ENCODE data around the gene FASN. TPM values are rescaled to one million over a fixed set of nuclear protein-coding genes. Genes with fewer than 3 reads are reported as not detected.

Gene FASN
- total and polyA plus RNA-seq, 2 of the 13 experiments (the other 11 are each of a cell fraction or from before 2014, with no cell fraction given), result 51.7 to 101 TPM

- TF ChIP-seq CBFB (CRISPR knock-in tag; IDR thresholded peaks at IDR 0.05), result no peak; the same call in 1 of the 2 replicates
- no peak for TF ChIP-seq TSC22D2 (CRISPR knock-in tag; IDR thresholded peaks at IDR 0.05; ENCODE audit: borderline replicate concordance)
- no peak for TF ChIP-seq STAT6 (CRISPR knock-in tag; IDR thresholded peaks at IDR 0.05; ENCODE audit: borderline replicate concordance)
- TF ChIP-seq NFRKB (IDR thresholded peaks at IDR 0.05), result no peak
- 0 out of 2 replicates have a peak, but pooled peaks have one; percentile 30 for TF ChIP-seq TBX2 (CRISPR knock-in tag; IDR thresholded peaks at IDR 0.05; ENCODE audit: borderline replicate concordance)
- no peak for TF ChIP-seq ZNF121 (CRISPR knock-in tag; IDR thresholded peaks at IDR 0.05)
- no peak for TF ChIP-seq TGIF2 (CRISPR knock-in tag; IDR thresholded peaks at IDR 0.05)
- TF ChIP-seq ZNF441 (CRISPR knock-in tag; IDR thresholded peaks at IDR 0.05; ENCODE audit: borderline replicate concordance), result no peak
- TF ChIP-seq MTF1 (CRISPR knock-in tag; IDR thresholded peaks at IDR 0.05), result no peak
- no peak for TF ChIP-seq NR2F6 (IDR thresholded peaks at IDR 0.05)
- TF ChIP-seq NR2F6 (CRISPR knock-in tag; IDR thresholded peaks at IDR 0.05), result no peak
- no peak for TF ChIP-seq ZKSCAN1 (IDR thresholded peaks at IDR 0.05; ENCODE audit: low read length)
- no peak for TF ChIP-seq THAP11 (CRISPR knock-in tag; IDR thresholded peaks at IDR 0.05)
- no peak for TF ChIP-seq IRX3 (CRISPR knock-in tag; IDR thresholded peaks at IDR 0.05; ENCODE audit: borderline replicate concordance, low read depth)
- TF ChIP-seq ZSCAN21 (CRISPR knock-in tag; IDR thresholded peaks at IDR 0.05; ENCODE audit: borderline replicate concordance), result no peak
- TF ChIP-seq, protein P1, sequence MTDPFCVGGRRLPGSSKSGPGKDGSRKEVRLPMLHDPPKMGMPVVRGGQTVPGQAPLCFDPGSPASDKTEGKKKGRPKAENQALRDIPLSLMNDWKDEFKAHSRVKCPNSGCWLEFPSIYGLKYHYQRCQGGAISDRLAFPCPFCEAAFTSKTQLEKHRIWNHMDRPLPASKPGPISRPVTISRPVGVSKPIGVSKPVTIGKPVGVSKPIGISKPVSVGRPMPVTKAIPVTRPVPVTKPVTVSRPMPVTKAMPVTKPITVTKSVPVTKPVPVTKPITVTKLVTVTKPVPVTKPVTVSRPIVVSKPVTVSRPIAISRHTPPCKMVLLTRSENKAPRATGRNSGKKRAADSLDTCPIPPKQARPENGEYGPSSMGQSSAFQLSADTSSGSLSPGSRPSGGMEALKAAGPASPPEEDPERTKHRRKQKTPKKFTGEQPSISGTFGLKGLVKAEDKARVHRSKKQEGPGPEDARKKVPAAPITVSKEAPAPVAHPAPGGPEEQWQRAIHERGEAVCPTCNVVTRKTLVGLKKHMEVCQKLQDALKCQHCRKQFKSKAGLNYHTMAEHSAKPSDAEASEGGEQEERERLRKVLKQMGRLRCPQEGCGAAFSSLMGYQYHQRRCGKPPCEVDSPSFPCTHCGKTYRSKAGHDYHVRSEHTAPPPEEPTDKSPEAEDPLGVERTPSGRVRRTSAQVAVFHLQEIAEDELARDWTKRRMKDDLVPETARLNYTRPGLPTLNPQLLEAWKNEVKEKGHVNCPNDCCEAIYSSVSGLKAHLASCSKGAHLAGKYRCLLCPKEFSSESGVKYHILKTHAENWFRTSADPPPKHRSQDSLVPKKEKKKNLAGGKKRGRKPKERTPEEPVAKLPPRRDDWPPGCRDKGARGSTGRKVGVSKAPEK (CRISPR knock-in tag; IDR thresholded peaks at IDR 0.05; ENCODE audit: borderline replicate concordance), result peak; percentile 0; the same call in 1 of the 2 replicates
- no peak for TF ChIP-seq ZNF547 (CRISPR knock-in tag; IDR thresholded peaks at IDR 0.05)
- no peak for TF ChIP-seq CCDC6 (CRISPR knock-in tag; IDR thresholded peaks at IDR 0.05)
- TF ChIP-seq ZNF607 (CRISPR knock-in tag; IDR thresholded peaks at IDR 0.05; ENCODE audit: borderline replicate concordance), result no peak
- peak; percentile 31; the same call in 1 of the 2 replicates for TF ChIP-seq SP5 (CRISPR knock-in tag; IDR thresholded peaks at IDR 0.05; ENCODE audit: borderline replicate concordance, low read depth)
- TF ChIP-seq PCBP1 (IDR thresholded peaks at IDR 0.05; ENCODE audit: borderline replicate concordance, low read depth, low read length), result 0 out of 2 replicates have a peak, but pooled peaks have one; percentile 55
- TF ChIP-seq ZNF674 (CRISPR knock-in tag; IDR thresholded peaks at IDR 0.05; ENCODE audit: low read depth), result no peak
- no peak for TF ChIP-seq ZBTB21 (CRISPR knock-in tag; IDR thresholded peaks at IDR 0.05)
- TF ChIP-seq ZNF12 (CRISPR knock-in tag; IDR thresholded peaks at IDR 0.05), result no peak
- TF ChIP-seq EZH2 (conservative IDR thresholded peaks at IDR 0.05; ENCODE audit: low read depth, low read length), result no peak
- peak; percentile 82 for TF ChIP-seq HNRNPL (IDR thresholded peaks at IDR 0.05; ENCODE audit: low read depth, low read length)
Measured at GRCh38 chr17:82076785-82077591, 21.0 kb downstream of the FASN start (continued).

All from HepG2 (cell line).